Ureter (tissue), 1 donor: ENCODE results near the gene CCDC30. TPM values are rescaled to one million over a fixed set of nuclear protein-coding genes. Genes with fewer than 3 reads are reported as not detected.

ENCODE experiments used
- DNase-seq: peaks from one replicate; pipeline ENCODE4 v3.0.0-alpha.2; 2020; ENCODE audit warnings: low spot score
- total RNA-seq: library from RNA; stranded (reverse); gene quantifications from one replicate; pipeline ENCODE4 v1.2.4, GENCODE V29; 2023
- donor health status: DM: yes; HTN: yes; CAD: no.

CCDC30 gene
- total RNA-seq, 1 donor from 2014 or later, result 8.9 TPM

GRCh38 chr1:42690477-42691156 lies 227.5 kb downstream of the CCDC30 start:
- no peak for DNase-seq

- DNase-seq, result no peak
Measured at GRCh38 chr1:42691157-42691498, 228.0 kb downstream of the CCDC30 start.

- no peak for DNase-seq
Measured at GRCh38 chr1:42692461-42692860, 229.4 kb downstream of the CCDC30 start.

- DNase-seq, result no peak
Measured at GRCh38 chr1:42692911-42693310, 229.8 kb downstream of the CCDC30 start.

GRCh38 chr1:42698081-42698813 lies 235.2 kb downstream of the CCDC30 start:
- DNase-seq, result no peak

GRCh38 chr1:42700006-42700405 lies 236.9 kb downstream of the CCDC30 start:
- no peak for DNase-seq

GRCh38 chr1:42703888-42704464 lies 240.9 kb downstream of the CCDC30 start:
- DNase-seq, result no peak

Other genes starting within 250 kb of the CCDC30 start
- 71.0 TPM for gene FOXJ3, start 128.1 kb upstream of the CCDC30 start, total RNA-seq
- gene RIMKLA, start 82.5 kb upstream of the CCDC30 start, total RNA-seq, result 2.3 TPM
- 2.7 TPM for gene ZMYND12, start 7.3 kb upstream of the CCDC30 start, total RNA-seq
- gene PPCS, start 6.7 kb upstream of the CCDC30 start, total RNA-seq, result 77.5 TPM
- gene PPIH, start 195.1 kb downstream of the CCDC30 start, total RNA-seq, result 27.8 TPM
- 424 TPM for gene YBX1, start 219.1 kb downstream of the CCDC30 start, total RNA-seq